OCI-LY7 (cell line): ENCODE measurements around the gene HTT-AS. TPM values are rescaled to one million over a fixed set of nuclear protein-coding genes. Genes with fewer than 3 reads are reported as not detected.

Experiments
- BruUV-seq: library from RNA; stranded (reverse); fragments of 400-500 nt; replicated peaks from 2 replicates; lab custom pipeline; 2021; lab: Mats Ljungman, UMichigan
- CTCF ChIA-PET: fragments of 300-600 bp; sonication (Branson Sonifier 250); formaldehyde crosslinking; loops from one replicate; lab custom pipeline; 2022; ENCODE audit warnings: antibody characterized with exemption; ENCODE audit not compliant: unreplicated experiment; lab: Charles Lee
- POLR2A ChIA-PET: fragments of 300-600 bp; sonication (Branson Sonifier 250); formaldehyde crosslinking; loops from one replicate; lab custom pipeline; 2022; ENCODE audit warnings: antibody characterized with exemption; lab: Charles Lee
- DNase-seq: peaks from one replicate; pipeline ENCODE4 v3.0.0-alpha.2; 2015; ENCODE audit warnings: low spot score
- H2AFZ ChIP-seq: fragments of 200-600 bp; sonication (generic), shearing (Covaris generic); 2 replicates; pipeline ENCODE4 v1.6.1; 2014; ENCODE audit warnings: mild to moderate bottlenecking, antibody characterized with exemption, low read length, moderate library complexity
- H3K27ac ChIP-seq: fragments of 200-600 bp; sonication (generic); 2 replicates; pipeline ENCODE4 v1.5.1; 2014; ENCODE audit warnings: mixed run types, low read depth, mild to moderate bottlenecking, moderate library complexity, low read length, inconsistent platforms; ENCODE audit not compliant: poor library complexity, severe bottlenecking
- H3K36me3 ChIP-seq: fragments of 200-600 bp; sonication (generic); 2 replicates; pipeline ENCODE4 v1.6.1; 2014; ENCODE audit warnings: mild to moderate bottlenecking, antibody characterized with exemption, low read length, moderate library complexity, mixed read lengths; ENCODE audit not compliant: insufficient read depth
- H3K4me1 ChIP-seq: fragments of 200-600 bp; sonication (generic); 2 replicates; pipeline ENCODE4 v1.5.1; 2014; ENCODE audit warnings: mild to moderate bottlenecking, low read length; ENCODE audit not compliant: insufficient read depth, poor library complexity, severe bottlenecking
- H3K4me2 ChIP-seq: fragments of 200-600 bp; sonication (generic); 2 replicates; pipeline ENCODE4 v1.6.1; 2014; ENCODE audit warnings: mild to moderate bottlenecking, low read length
- H3K4me3 ChIP-seq: fragments of 200-600 bp; sonication (generic); 2 replicates; pipeline ENCODE4 v1.5.1; 2014; ENCODE audit warnings: mild to moderate bottlenecking, low read depth, low read length; ENCODE audit not compliant: poor library complexity, severe bottlenecking
- H3K79me2 ChIP-seq: fragments of 200-600 bp; sonication (generic); 2 replicates; pipeline ENCODE4 v1.6.1; 2016; ENCODE audit warnings: low read depth, mild to moderate bottlenecking, low read length, moderate library complexity, mixed read lengths; ENCODE audit not compliant: insufficient read depth
- H3K9me2 ChIP-seq: fragments of 200-600 bp; sonication (generic); 2 replicates; pipeline ENCODE4 v1.6.1; 2016; ENCODE audit warnings: mild to moderate bottlenecking, low read length, mixed read lengths; ENCODE audit not compliant: insufficient read depth
- H3K9me3 ChIP-seq: fragments of 200-600 bp; sonication (generic); 2 replicates; pipeline ENCODE4 v1.6.1; 2014; ENCODE audit warnings: mild to moderate bottlenecking, mixed run types, low read length, mixed read lengths
- H4K20me1 ChIP-seq: fragments of 200-600 bp; sonication (generic); 2 replicates; pipeline ENCODE4 v1.6.1; 2014; ENCODE audit warnings: mild to moderate bottlenecking, antibody characterized with exemption, low read length, moderate library complexity, mixed read lengths; ENCODE audit not compliant: insufficient read depth
- CTCF ChIP-seq: fragments of 200-600 bp; sonication (generic); conservative IDR thresholded peaks from 2 replicates; pipeline ENCODE4 v1.5.1; 2014; ENCODE audit warnings: mild to moderate bottlenecking, antibody characterized with exemption, low read length, moderate library complexity, mixed read lengths
- EZH2phosphoT487 ChIP-seq: fragments of 200-600 bp; sonication (generic); IDR thresholded peaks from 2 replicates; pipeline ENCODE4 v1.6.1; 2018; ENCODE audit warnings: low read depth, borderline replicate concordance, mild to moderate bottlenecking, mixed run types, antibody characterized with exemption, low read length, moderate library complexity, mixed read lengths
- intact Hi-C: fragments of 100-400 bp; cut with micrococcal nuclease; formaldehyde crosslinking; loops from one replicate; pipeline ENCODE4 v1.10.0; 2022; ENCODE audit not compliant: unreplicated experiment
- total RNA-seq, 2 experiments: library from RNA; depleted of rRNA in 1 of 2; stranded (reverse); fragments of >200 nt in 1 of 2; shearing (Covaris generic) in 1 of 2; gene quantifications; 2 replicates each; pipeline ENCODE4 v1.2.3, GENCODE V29; 2014 to 2022

HTT-AS gene
- total RNA-seq, 2 experiments from 2014 or later = not detected

- Histone ChIP-seq H3K4me3 (no peak overlapping the region), H4K20me1 (no peaks in the 10 kb centered on the region), H3K9me2 (no peaks in the 10 kb centered on the region), H3K9me3 (no peaks in the 10 kb centered on the region), H2AFZ (peak overlapping the region; percentile 66; the same call in 1 of the 2 replicates), H3K4me2 (peak overlapping the region; percentile 36), H3K79me2 (no peaks in the 10 kb centered on the region), H3K27ac (peak overlapping the region; percentile 80), H3K4me1 (peaks cover 51% of the 10 kb centered on the region), H3K36me3 (no peaks in the 10 kb centered on the region)
- ChIA-PET CTCF (interaction anchor here (0.6 kb wide), 1 partner anchor 22 kb away, joined by 5 read pairs; no protein-coding TSS in a partner anchor), POLR2A (interaction anchor here (1.3 to 1.6 kb wide), 2 partner anchors 8 to 29 kb away, joined by 3 to 4 read pairs; no protein-coding TSS in a partner anchor)
- DNase-seq = no peak
- TF ChIP-seq EZH2phosphoT487 (no peak), CTCF (no peak)
- no TSS peak for BruUV-seq
- intact Hi-C loops = loop anchor here (1.0 to 5.0 kb wide), 4 partner anchors 28 to 396 kb away; partner anchors contain the start of genes HTT and HTT-AS
These were observed 27.7 kb downstream of the HTT-AS start for GRCh38 chr4:3046623-3047022.

- H3K9me3 ChIP-seq = no peaks in the 10 kb centered on the region
- H2AFZ ChIP-seq = peak overlapping the region; percentile 66; the same call in 1 of the 2 replicates
- no TSS peak for BruUV-seq
- POLR2A ChIA-PET = interaction anchor here (0.6 to 1.6 kb wide), 3 partner anchors 8 to 30 kb away, joined by 3 to 4 read pairs (median 4); no protein-coding TSS in a partner anchor
- H3K9me2 ChIP-seq = no peaks in the 10 kb centered on the region
- H3K4me2 ChIP-seq = peak overlapping the region; percentile 36
- intact Hi-C loops = loop anchor here (2.0 to 5.0 kb wide), 2 partner anchors 91 to 397 kb away; no protein-coding TSS in a partner anchor
- no peaks in the 10 kb centered on the region for H3K36me3 ChIP-seq
- CTCF ChIA-PET = no interaction called here
- no peak overlapping the region for H3K4me3 ChIP-seq
- peak overlapping the region; percentile 80 for H3K27ac ChIP-seq
- H3K4me1 ChIP-seq = peaks cover 56% of the 10 kb centered on the region
- no peaks in the 10 kb centered on the region for H3K79me2 ChIP-seq
- peak; percentile 91 for DNase-seq
- no peak for TF ChIP-seq EZH2phosphoT487
- no peak for TF ChIP-seq CTCF
- no peaks in the 10 kb centered on the region for H4K20me1 ChIP-seq
These were observed 28.2 kb downstream of the HTT-AS start for GRCh38 chr4:3046162-3046561.
